HEK293T (cell line): ENCODE data around the gene MARF1.

ENCODE experiments used
- CTCF ChIA-PET: fragments of 350-600 bp; formaldehyde crosslinking; extraction: SDS; loops from one replicate; lab custom pipeline; 2021; ENCODE audit warnings: antibody characterized with exemption, inconsistent platforms; lab: Yijun Ruan, JAX
- POLR2A ChIA-PET: fragments of 350-600 bp; formaldehyde crosslinking; extraction: SDS; loops from one replicate; lab custom pipeline; 2020; ENCODE audit warnings: antibody characterized with exemption, inconsistent platforms; lab: Yijun Ruan, JAX
- DNase-seq: peaks from one replicate; pipeline ENCODE4 v3.0.0; 2012; ENCODE audit warnings: mixed read lengths; ENCODE audit errors: extremely low spot score
- ARNT ChIP-seq: fragments of 450-650 bp; IDR thresholded peaks from 2 replicates; pipeline ENCODE4 v1.6.1; 2017; ENCODE audit warnings: mild to moderate bottlenecking
- BHLHE40 ChIP-seq: fragments of 450-650 bp; IDR thresholded peaks from 2 replicates; pipeline ENCODE4 v1.6.1; 2016; ENCODE audit warnings: mild to moderate bottlenecking, moderate library complexity, borderline replicate concordance
- CTBP1 ChIP-seq: fragments of 450-650 bp; IDR thresholded peaks from 2 replicates; pipeline ENCODE4 v1.6.1; 2016; ENCODE audit warnings: borderline replicate concordance
- ELF4 ChIP-seq: fragments of 450-650 bp; IDR thresholded peaks from 2 replicates; pipeline ENCODE4 v1.6.1; 2017; ENCODE audit warnings: antibody characterized with exemption
- FOXA1 ChIP-seq: fragments of 450-650 bp; IDR thresholded peaks from 2 replicates; pipeline ENCODE4 v1.6.1; 2016; ENCODE audit warnings: mild to moderate bottlenecking
- FOXK2 ChIP-seq: fragments of 450-650 bp; IDR thresholded peaks from 2 replicates; pipeline ENCODE4 v1.6.1; 2016; ENCODE audit warnings: mild to moderate bottlenecking
- FOXM1 ChIP-seq: fragments of 450-650 bp; IDR thresholded peaks from 2 replicates; pipeline ENCODE4 v1.6.1; 2017; ENCODE audit warnings: mild to moderate bottlenecking, borderline replicate concordance
- HDGF ChIP-seq: fragments of 450-650 bp; IDR thresholded peaks from 2 replicates; pipeline ENCODE4 v1.6.1; 2017; ENCODE audit warnings: antibody characterized with exemption, borderline replicate concordance
- L3MBTL2 ChIP-seq: fragments of 450-650 bp; conservative IDR thresholded peaks from 2 replicates; pipeline ENCODE4 v1.6.1; 2016; ENCODE audit warnings: mild to moderate bottlenecking
- LEF1 ChIP-seq: fragments of 450-650 bp; IDR thresholded peaks from 2 replicates; pipeline ENCODE4 v1.6.1; 2017; ENCODE audit warnings: mild to moderate bottlenecking, borderline replicate concordance
- NFRKB ChIP-seq: fragments of 450-650 bp; IDR thresholded peaks from 2 replicates; pipeline ENCODE4 v1.6.1; 2016; ENCODE audit warnings: mild to moderate bottlenecking, moderate library complexity
- SP1 ChIP-seq: fragments of 450-650 bp; IDR thresholded peaks from 2 replicates; pipeline ENCODE4 v1.6.1; 2017
- SUZ12 ChIP-seq: fragments of 450-650 bp; IDR thresholded peaks from 2 replicates; pipeline ENCODE4 v1.6.1; 2016; ENCODE audit warnings: mild to moderate bottlenecking
- TARDBP ChIP-seq: fragments of 450-650 bp; IDR thresholded peaks from 2 replicates; pipeline ENCODE4 v1.6.1; 2016
- ZNF384 ChIP-seq: fragments of 450-650 bp; IDR thresholded peaks from 2 replicates; pipeline ENCODE4 v1.6.1; 2016
- TF ChIP-seq, protein P1 (sequence below): fragments of 450-650 bp; IDR thresholded peaks from 2 replicates; pipeline ENCODE4 v1.6.1; 2016

The MARF1 gene

GRCh38 chr16:15620611-15621195, 22.3 kb downstream of the MARF1 start:
- ChIA-PET CTCF (no interaction called here), POLR2A (no interaction called here)
- TF ChIP-seq, protein P1, sequence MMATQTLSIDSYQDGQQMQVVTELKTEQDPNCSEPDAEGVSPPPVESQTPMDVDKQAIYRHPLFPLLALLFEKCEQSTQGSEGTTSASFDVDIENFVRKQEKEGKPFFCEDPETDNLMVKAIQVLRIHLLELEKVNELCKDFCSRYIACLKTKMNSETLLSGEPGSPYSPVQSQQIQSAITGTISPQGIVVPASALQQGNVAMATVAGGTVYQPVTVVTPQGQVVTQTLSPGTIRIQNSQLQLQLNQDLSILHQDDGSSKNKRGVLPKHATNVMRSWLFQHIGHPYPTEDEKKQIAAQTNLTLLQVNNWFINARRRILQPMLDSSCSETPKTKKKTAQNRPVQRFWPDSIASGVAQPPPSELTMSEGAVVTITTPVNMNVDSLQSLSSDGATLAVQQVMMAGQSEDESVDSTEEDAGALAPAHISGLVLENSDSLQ, result no peak
- TF ChIP-seq ELF4 (no peak), SUZ12 (no peak), L3MBTL2 (no peak), CTBP1 (no peak), ARNT (no peak), NFRKB (no peak), BHLHE40 (no peak), FOXM1 (no peak), LEF1 (no peak), ZNF384 (no peak), HDGF (no peak), TARDBP (no peak)
- no peak for DNase-seq

DNA sequence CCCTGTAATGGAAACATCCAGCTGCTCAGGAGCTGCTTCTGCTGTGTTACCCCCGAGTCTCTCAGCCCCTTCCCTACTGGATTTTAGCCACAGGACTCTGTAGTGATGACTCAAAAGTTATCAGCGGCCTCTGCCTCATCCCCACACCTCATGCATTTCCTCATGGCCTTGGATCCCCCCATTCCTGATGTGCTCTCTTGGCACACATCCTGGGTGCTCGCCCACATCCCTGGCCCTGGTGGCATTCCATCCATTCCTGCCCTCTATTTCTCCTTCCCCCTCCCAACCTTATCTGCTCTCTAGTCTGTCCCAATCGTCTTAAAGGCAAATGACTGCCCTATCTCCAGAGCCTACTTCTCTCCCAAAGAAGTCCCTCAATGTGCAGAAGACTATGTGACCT, 24.6 kb downstream of the MARF1 start:
- ChIA-PET POLR2A (interaction anchor here (0.7 kb wide), 1 partner anchor 20 kb away, joined by 3 read pairs; no protein-coding TSS in a partner anchor), CTCF (no interaction called here)
- TF ChIP-seq HDGF (no peak), TARDBP (no peak), SP1 (no peak), ARNT (no peak), L3MBTL2 (no peak), ELF4 (no peak), NFRKB (no peak), SUZ12 (no peak), LEF1 (no peak), CTBP1 (no peak), FOXM1 (no peak), FOXA1 (no peak), BHLHE40 (no peak), FOXK2 (no peak)
- DNase-seq, result no peak

GRCh38 chr16:15617901-15618300, 25.1 kb downstream of the MARF1 start:
- ChIA-PET POLR2A (no interaction called here), CTCF (no interaction called here)
- DNase-seq, result no peak
- TF ChIP-seq SP1 (no peak), TARDBP (no peak)

- DNase-seq, result no peak
- TF ChIP-seq SP1 (no peak), L3MBTL2 (no peak), ELF4 (no peak), NFRKB (no peak), FOXM1 (no peak), CTBP1 (no peak), HDGF (no peak), FOXK2 (no peak), LEF1 (no peak), ARNT (no peak), BHLHE40 (no peak)
- TF ChIP-seq, protein P1, result no peak
- CTCF ChIA-PET, result no interaction called here
- POLR2A ChIA-PET, result no interaction called here
Measured at GRCh38 chr16:15616475-15617165, 26.3 kb downstream of the MARF1 start.

DNA sequence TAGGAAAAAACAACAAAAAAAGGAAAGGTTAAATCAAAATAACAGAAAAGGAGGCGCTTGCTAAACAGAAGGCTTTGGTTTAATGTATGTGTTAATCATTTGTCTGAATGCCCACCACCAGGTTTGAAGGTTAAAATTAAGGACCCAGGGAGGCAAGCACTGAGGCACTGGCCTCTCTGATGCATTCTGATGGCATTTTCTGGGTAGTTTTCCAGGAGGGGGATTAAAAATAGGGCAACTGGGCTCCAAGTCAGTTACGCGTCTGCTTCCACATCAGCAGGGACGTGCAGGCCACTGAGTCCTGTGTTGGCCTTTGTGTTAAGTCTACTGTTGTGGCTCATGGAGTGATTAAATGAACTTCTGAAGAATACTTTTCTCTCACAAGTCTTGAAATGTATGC, 26.9 kb downstream of the MARF1 start:
- DNase-seq, result no peak
- CTCF ChIA-PET, result no interaction called here
- POLR2A ChIA-PET, result no interaction called here
- no peak for TF ChIP-seq FOXA1
- no peak for TF ChIP-seq ZNF384
- no peak for TF ChIP-seq L3MBTL2
- TF ChIP-seq ARNT, result no peak
- no peak for TF ChIP-seq TARDBP

DNA sequence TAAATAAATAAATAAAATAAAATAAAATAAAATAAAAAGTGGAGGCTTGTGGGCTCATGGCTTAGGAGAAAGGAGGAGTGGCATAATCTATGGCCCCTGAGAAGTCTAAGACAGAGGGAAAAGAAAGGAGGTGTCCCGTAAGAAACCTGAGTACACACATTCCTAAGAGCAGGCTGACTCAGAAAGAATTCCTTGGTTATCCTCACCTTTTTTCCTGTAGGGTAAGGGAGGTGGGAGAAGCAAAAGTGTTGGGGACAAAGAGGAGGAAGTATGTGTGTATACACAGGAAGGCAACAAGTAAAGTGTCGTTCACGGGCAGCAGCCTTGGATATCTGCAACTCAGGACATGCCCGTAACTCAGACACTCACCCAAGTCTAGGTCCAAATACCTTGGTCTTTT, 29.3 kb downstream of the MARF1 start:
- no peak for DNase-seq
- ChIA-PET POLR2A (no interaction called here), CTCF (no interaction called here)
- no peak for TF ChIP-seq NFRKB
- TF ChIP-seq ELF4, result no peak
- no peak for TF ChIP-seq BHLHE40
- TF ChIP-seq ARNT, result no peak
- no peak for TF ChIP-seq LEF1
- TF ChIP-seq ZNF384, result no peak
- TF ChIP-seq, protein P1, result no peak
- no peak for TF ChIP-seq FOXA1
- no peak for TF ChIP-seq FOXM1
- no peak for TF ChIP-seq SP1
- TF ChIP-seq CTBP1, result no peak
- TF ChIP-seq FOXK2, result no peak
- TF ChIP-seq L3MBTL2, result no peak
- no peak for TF ChIP-seq TARDBP
- TF ChIP-seq HDGF, result no peak
- TF ChIP-seq SUZ12, result no peak

- no peak for DNase-seq
- ChIA-PET POLR2A (no interaction called here), CTCF (no interaction called here)
- no peak for TF ChIP-seq SP1
- no peak for TF ChIP-seq FOXK2
- TF ChIP-seq CTBP1, result no peak
- TF ChIP-seq L3MBTL2, result no peak
- TF ChIP-seq BHLHE40, result no peak
- TF ChIP-seq TARDBP, result no peak
Measured at GRCh38 chr16:15611610-15612009, 31.3 kb downstream of the MARF1 start.
